Activated naive CD8-positive, alpha-beta T cell (primary cell): ENCODE results near the gene SKAP1.
A peak's percentile ranks its signal among the peaks of the same experiment; 100 is the strongest.

Experiments used
- H3K27ac Mint-ChIP-seq: one replicate; pipeline ENCODE4 v1.8.0; 2021; ENCODE audit warnings: mixed read lengths
- H3K27me3 Mint-ChIP-seq: one replicate; pipeline ENCODE4 v1.8.0; 2021; ENCODE audit warnings: mixed read lengths
- H3K36me3 Mint-ChIP-seq: one replicate; pipeline ENCODE4 v1.8.0; 2021; ENCODE audit warnings: mixed read lengths
- H3K4me1 Mint-ChIP-seq: one replicate; pipeline ENCODE4 v1.8.0; 2021; ENCODE audit warnings: low read depth, mixed read lengths
- H3K4me3 Mint-ChIP-seq: one replicate; pipeline ENCODE4 v1.8.0; 2021; ENCODE audit warnings: mild to moderate bottlenecking, mixed read lengths
- H3K9me3 Mint-ChIP-seq: one replicate; pipeline ENCODE4 v1.8.0; 2021; ENCODE audit warnings: low read depth, mixed read lengths

Gene SKAP1

DNA sequence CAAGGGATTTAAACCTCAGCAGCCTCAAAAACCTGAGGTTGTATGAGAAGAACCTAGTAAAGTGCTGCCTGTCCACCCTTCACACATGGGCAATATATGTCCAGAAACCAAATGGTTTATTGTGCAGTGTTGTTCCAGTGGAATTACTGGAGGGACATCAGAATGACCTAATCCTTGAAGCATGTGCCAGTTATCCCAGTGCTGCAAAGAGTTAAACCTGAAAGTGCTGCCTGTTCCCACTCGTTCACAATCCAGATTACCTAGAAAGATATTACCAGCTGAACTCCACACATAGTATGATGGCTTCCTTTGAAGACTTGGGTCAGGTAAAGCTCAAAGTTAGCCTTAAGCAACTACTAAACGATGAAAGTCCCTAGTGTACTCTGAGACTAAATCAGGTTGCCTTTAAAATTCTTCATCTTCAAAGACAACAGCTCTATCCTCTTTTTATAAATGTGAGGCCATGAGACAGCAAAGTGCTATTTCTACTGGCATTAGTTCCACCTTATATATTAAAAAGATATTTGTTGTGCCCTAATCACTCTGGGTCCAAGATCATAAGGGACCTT lies 189.4 kb downstream of the SKAP1 start:
- Mint-ChIP-seq H3K36me3 (peaks cover 13% of the 10 kb centered on the region), H3K27me3 (no peaks in the 10 kb centered on the region), H3K4me1 (peaks cover 88% of the 10 kb centered on the region), H3K27ac (peak overlapping the region; percentile 70), H3K9me3 (no peaks in the 10 kb centered on the region), H3K4me3 (no peak overlapping the region)

DNA sequence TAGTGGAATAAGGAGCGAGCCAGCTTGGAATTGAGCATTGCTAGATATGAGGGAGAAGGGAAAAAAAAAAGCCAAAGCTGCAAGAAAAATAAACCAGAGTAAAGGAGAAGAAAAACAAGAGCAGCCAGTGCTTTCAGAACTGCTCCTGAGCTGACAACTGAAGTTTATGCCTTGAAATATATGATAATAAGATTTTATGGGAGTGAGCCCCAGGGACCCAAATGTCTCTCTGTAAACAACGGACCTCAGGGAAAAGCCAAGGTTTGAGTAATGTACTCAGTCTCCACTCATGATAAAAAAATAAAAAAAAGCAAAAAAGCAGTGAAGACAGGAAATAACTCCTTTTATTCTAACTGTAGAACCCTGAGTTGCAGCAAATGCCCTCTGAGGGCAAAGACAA lies 189.9 kb downstream of the SKAP1 start:
- no peaks in the 10 kb centered on the region for H3K9me3 Mint-ChIP-seq
- H3K4me3 Mint-ChIP-seq = no peak overlapping the region
- peak overlapping the region; percentile 52 for H3K27ac Mint-ChIP-seq
- peaks cover 13% of the 10 kb centered on the region for H3K36me3 Mint-ChIP-seq
- no peaks in the 10 kb centered on the region for H3K27me3 Mint-ChIP-seq
- H3K4me1 Mint-ChIP-seq = peaks cover 83% of the 10 kb centered on the region

DNA sequence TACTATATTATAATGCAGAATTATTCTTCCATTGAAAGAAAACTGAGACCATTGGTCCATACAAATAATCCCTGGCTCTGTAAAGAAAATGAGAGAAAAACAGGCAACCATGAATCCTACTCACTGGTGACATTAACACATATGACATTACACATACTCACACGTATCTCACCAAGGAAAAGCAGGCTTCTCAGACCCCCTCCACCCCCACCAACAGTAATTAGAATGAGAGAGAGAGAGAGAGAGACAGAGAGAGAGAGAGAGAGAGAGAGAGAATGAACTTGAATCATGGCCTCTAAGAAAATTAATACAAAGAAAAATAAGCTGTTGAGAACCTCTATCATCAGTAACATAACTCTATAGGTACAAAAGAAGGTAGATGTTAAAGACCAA lies 190.4 kb downstream of the SKAP1 start:
- Mint-ChIP-seq H3K27me3 (no peaks in the 10 kb centered on the region), H3K4me3 (no peak overlapping the region), H3K9me3 (no peaks in the 10 kb centered on the region), H3K4me1 (peaks cover 78% of the 10 kb centered on the region), H3K27ac (no peak overlapping the region), H3K36me3 (peaks cover 15% of the 10 kb centered on the region)

DNA sequence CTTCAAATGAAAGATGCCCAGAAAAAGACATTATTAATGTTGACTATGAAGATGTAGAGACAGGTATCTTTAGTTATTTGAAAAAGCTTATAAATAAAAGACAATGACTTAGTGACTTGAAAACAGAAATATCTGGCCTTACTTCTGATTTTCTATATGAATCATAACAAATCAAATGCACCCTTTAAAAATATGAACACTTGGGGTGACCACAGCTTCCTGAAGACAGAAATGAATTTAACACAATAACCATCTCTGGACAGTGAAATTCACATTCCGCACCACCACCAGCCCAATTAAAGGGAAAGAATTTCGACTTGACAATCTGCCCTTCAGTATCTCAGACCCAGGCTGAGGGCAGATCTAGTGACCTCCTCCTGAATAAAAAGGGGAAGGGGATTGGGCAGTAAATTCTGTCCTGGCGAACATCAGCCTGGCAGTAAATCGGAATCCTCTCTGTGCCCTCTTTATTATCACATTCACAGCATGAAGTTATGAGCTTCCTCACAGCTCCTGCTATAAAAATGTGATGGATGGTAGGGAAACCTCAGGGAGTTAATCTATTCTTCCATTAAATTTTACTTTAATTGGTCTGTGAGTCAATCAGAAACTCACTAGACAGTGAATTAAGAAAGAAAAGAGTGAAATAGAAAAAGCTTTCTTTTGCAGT lies 190.9 kb downstream of the SKAP1 start:
- Mint-ChIP-seq H3K4me3 (no peak overlapping the region), H3K36me3 (peaks cover 15% of the 10 kb centered on the region), H3K4me1 (peaks cover 73% of the 10 kb centered on the region), H3K27ac (no peak overlapping the region), H3K9me3 (no peaks in the 10 kb centered on the region), H3K27me3 (no peaks in the 10 kb centered on the region)

DNA sequence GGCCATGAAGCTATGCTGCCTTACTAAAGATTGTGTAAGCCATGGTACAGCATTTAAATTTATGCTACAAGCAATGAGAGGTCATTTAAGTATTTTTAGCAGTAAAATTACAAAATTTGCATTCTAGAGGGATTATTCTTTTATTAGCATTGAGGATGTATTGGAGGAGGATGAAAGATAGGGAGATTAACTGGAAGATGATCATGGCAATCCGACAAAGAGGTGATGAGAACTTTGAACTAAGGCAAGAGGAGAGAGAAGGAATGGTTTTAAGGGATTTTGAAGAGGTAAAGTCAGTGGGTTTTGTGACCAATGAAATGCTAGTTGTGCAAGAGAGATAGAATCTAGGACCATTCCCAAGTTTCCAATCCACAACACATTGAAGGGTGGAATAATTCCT lies 192.6 kb downstream of the SKAP1 start:
- no peak overlapping the region for H3K4me3 Mint-ChIP-seq
- H3K36me3 Mint-ChIP-seq = peaks cover 19% of the 10 kb centered on the region
- peaks cover 58% of the 10 kb centered on the region for H3K4me1 Mint-ChIP-seq
- no peaks in the 10 kb centered on the region for H3K9me3 Mint-ChIP-seq
- H3K27me3 Mint-ChIP-seq = no peaks in the 10 kb centered on the region
- no peak overlapping the region for H3K27ac Mint-ChIP-seq

DNA sequence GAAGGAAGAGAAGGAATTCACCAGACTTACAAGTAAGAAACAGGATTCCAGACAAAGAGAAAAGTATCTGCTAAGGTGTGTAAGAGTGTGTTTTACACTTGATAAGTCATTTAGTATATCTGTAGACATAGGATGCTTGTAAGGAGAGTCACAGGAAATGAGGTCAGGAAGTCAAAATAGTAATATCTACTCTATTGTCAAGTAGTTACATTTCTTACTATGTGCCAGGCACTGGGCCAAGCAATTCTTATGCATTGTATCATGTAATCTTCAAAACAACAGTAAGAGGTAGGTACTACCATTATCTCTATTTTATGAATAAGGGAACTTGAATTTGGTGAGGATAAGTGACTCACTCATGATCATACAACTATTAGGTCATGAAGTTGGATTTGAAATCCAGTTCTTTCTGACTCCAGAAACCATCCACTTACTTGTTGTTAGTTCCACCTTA lies 193.3 kb downstream of the SKAP1 start:
- no peak overlapping the region for H3K4me3 Mint-ChIP-seq
- H3K9me3 Mint-ChIP-seq = no peaks in the 10 kb centered on the region
- peaks cover 50% of the 10 kb centered on the region for H3K4me1 Mint-ChIP-seq
- no peak overlapping the region for H3K27ac Mint-ChIP-seq
- H3K36me3 Mint-ChIP-seq = peaks cover 19% of the 10 kb centered on the region
- no peaks in the 10 kb centered on the region for H3K27me3 Mint-ChIP-seq

DNA sequence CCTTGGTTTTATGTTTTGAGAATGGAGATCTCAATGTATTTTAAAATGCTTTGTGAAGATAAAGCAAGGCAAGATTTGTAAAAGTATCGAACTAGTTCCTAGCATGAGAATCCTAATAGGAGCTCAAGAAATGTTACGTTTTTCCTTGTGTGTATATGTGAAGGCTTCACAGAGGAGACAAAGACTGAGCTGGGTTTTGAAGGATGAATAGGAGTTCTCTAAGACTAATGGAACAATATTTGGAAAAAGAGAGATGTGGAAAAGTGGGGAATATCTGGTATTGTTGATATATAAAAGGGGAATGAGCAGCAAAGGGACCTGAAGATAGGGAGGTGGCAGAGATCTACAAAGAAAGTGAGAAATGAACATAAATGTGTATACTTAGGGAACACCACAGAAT lies 195.1 kb downstream of the SKAP1 start:
- peaks cover 32% of the 10 kb centered on the region for H3K4me1 Mint-ChIP-seq
- no peak overlapping the region for H3K4me3 Mint-ChIP-seq
- H3K36me3 Mint-ChIP-seq = peaks cover 19% of the 10 kb centered on the region
- H3K27ac Mint-ChIP-seq = no peak overlapping the region
- no peaks in the 10 kb centered on the region for H3K9me3 Mint-ChIP-seq
- H3K27me3 Mint-ChIP-seq = no peaks in the 10 kb centered on the region

DNA sequence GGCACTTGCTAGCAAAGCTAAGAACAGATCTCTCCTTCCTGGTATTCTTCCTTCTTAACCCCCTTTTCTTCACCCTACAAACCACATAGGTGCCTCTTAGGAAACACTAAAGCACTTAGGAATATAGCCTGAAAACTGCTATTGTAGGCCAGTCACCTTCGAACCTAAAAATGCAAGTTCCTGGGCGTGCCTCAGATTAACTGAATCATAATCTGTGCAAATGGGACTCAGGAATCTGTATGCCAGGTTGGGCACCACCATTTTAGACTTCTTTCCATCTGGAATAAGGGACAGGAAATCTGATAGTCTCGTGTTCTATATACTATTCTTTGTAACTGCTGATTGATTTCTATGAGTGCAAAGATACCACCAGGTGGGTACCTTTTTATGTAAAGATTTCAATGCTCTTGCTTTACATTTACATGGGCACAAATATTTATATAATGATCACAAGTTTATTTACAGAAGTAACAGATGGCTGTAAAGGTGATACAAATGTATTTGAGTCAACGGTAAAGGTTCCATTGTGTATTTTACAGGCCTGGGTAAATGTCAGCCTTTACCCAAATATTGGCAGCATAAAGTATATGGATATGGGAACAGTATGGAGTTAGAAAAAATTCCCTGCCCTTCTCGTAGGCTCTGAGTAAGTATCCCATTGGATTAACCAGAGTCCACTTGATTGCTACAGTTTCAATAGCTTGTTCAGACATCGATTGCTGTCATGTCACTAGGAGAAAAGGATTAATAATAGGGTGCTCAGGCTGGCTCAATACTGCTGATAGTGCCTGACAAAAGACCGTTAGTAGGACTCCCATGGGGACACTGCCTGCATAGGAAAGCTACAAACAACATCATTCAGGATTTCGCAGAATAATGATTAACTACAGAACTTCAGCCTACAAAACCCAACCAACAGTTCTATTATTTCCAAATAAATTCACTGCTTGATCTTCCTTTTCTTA lies 197.7 kb downstream of the SKAP1 start:
- H3K36me3 Mint-ChIP-seq = peaks cover 15% of the 10 kb centered on the region
- no peaks in the 10 kb centered on the region for H3K9me3 Mint-ChIP-seq
- H3K27ac Mint-ChIP-seq = no peak overlapping the region
- H3K4me3 Mint-ChIP-seq = no peak overlapping the region
- H3K4me1 Mint-ChIP-seq = peaks cover 14% of the 10 kb centered on the region
- no peaks in the 10 kb centered on the region for H3K27me3 Mint-ChIP-seq

DNA sequence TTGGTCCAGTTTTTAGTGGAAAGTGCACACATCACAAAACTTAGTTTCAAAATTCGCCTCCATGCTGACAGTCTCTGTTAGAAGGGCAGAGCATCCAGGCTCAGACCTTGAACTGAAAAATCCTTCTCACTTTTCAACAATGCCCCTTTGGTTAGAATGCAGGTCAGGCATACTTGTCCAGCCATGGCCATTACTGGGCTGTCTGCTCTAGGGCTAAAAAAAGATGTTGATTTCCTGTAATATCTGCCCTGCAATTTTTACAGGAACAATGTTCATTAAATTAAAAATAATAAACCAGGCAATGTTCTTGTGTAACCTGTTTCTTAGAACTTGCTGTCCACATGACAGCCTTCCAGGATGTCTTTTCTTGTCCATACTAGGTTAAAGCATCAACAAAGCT lies 200.1 kb downstream of the SKAP1 start:
- H3K36me3 Mint-ChIP-seq = peaks cover 5% of the 10 kb centered on the region
- H3K9me3 Mint-ChIP-seq = no peaks in the 10 kb centered on the region
- H3K27me3 Mint-ChIP-seq = no peaks in the 10 kb centered on the region
- H3K27ac Mint-ChIP-seq = no peak overlapping the region
- peaks cover 6% of the 10 kb centered on the region for H3K4me1 Mint-ChIP-seq
- no peak overlapping the region for H3K4me3 Mint-ChIP-seq

DNA sequence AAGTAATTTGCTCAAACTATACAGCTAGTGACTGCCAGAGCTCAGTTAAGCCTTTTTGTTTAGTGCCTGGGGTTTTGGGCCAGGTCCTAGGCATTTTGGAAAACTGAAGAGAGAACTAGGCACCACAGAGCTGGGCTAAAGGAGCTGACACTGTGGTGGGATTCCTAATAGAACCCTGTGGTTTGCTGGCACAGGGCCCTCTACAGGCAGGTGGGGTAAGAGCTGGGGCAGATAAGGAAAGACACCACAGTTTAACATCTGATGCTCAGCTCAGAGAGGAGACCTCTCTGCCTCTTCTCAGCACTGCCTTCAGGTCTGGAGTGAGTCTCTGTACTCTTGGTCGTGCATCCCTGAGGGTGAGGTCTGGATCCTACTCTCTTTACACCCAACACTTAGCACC lies 201.3 kb downstream of the SKAP1 start:
- H3K4me1 Mint-ChIP-seq = peaks cover 14% of the 10 kb centered on the region
- no peak overlapping the region for H3K27ac Mint-ChIP-seq
- H3K4me3 Mint-ChIP-seq = no peak overlapping the region
- peaks cover 4% of the 10 kb centered on the region for H3K36me3 Mint-ChIP-seq
- H3K9me3 Mint-ChIP-seq = no peaks in the 10 kb centered on the region
- no peaks in the 10 kb centered on the region for H3K27me3 Mint-ChIP-seq

DNA sequence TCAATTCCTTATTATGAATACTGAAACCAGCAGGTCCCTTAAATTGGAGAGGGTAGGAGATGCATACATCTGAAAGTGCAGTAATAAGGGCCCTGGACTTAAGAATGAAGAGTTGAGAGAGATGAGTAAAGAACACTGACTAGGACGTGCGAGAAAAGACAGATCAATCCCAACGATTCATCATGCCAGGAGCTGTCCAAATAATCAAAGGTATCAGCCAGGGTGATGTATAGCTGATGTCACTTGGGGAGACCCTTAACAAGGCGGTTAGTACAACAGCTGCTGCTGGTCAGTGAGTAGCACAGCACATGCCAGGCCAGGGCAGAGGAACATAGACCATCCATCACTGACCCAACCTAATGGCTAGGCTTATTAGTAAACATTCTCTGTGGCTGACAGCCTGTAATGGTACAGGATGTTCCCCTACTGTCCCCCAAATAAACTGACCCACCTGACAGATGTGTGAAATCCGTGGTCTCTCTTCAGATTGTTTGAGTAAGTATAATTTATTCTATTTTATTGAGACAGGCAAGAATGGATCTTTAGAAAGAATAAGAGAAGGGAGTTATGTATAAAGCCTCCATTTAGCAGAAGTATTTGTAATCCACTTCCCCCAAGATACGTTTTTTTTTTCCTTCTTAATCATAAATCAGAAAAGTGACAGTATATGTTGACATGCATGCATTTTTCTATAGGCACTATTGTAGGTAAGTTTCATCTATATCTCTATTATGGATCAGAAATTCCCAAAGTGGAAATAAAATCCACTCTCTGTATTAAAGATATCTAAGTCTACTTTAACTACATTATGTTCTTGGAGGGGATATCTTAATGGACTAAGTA lies 204.1 kb downstream of the SKAP1 start:
- H3K4me3 Mint-ChIP-seq = no peak overlapping the region
- H3K27ac Mint-ChIP-seq = no peak overlapping the region
- no peaks in the 10 kb centered on the region for H3K27me3 Mint-ChIP-seq
- H3K4me1 Mint-ChIP-seq = peaks cover 23% of the 10 kb centered on the region
- no peaks in the 10 kb centered on the region for H3K9me3 Mint-ChIP-seq
- no peaks in the 10 kb centered on the region for H3K36me3 Mint-ChIP-seq

DNA sequence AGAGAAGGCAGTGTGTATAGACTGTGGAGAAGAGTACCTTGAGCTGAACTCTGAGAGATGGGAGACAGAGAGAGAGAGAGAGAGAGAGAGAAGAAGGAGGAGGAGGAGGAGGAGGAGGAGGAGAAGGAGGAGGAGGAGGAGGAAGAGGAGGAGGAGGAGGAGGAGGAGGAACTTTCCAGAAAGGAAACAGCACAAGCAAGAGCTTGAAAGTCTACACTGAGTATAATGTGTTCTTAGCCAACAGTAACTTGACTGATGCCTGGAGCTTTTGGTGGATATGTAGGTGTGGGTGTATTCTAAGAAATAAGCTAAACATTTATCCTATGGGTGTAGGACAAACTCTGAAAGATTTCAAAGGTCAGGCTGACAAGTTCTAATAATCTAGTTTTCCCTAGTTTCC lies 206.1 kb downstream of the SKAP1 start:
- Mint-ChIP-seq H3K36me3 (peaks cover 2% of the 10 kb centered on the region), H3K27ac (no peak overlapping the region), H3K4me1 (peaks cover 24% of the 10 kb centered on the region), H3K9me3 (no peaks in the 10 kb centered on the region), H3K27me3 (no peaks in the 10 kb centered on the region), H3K4me3 (no peak overlapping the region)

DNA sequence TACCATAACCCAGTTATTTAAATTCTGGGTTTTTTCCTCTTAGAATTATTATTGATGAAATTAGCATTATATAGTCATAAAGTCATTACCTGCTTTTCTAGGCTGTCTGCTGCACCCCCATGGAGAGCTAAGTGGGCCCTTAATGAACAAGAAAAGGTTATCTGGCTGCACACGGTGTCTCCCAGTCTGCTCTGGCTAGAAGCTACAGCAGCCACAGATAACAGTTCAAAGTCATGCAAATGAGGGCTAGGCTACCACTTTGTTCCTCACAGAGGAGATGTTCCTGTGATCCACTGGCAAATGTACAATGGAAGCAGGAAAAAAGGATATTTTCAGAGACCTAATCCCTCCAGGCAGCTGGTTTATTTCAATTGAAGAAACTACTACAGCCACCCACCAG lies 210.4 kb downstream of the SKAP1 start:
- Mint-ChIP-seq H3K36me3 (peaks cover 2% of the 10 kb centered on the region), H3K4me1 (peaks cover 16% of the 10 kb centered on the region), H3K27ac (no peak overlapping the region), H3K9me3 (no peaks in the 10 kb centered on the region), H3K4me3 (no peak overlapping the region), H3K27me3 (no peaks in the 10 kb centered on the region)

DNA sequence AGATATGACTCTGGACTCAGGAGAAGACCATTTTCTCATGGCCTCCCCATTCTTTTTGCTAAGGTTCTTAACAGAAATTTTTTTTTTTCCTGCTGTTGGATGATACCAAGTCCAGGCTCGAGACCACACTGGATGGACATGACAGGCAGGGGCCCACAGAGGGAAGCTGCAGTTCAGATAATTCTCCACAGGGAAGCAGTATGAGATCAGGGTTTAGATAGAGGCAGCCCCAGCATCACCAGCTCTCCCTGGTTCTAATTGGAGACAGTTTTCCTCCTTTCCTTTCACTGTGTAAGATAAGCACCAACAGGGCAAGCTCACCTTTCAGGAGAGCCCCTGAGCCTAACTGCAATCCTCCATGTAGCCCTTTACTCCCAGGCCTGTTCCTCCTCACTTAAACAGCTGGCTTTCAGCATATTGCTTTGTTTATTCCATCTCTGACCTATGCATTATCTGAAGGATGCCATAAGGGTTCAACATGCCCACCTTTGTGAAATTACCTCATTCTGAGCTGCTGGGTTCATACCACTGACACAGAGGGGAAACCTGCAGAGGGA lies 214.4 kb downstream of the SKAP1 start:
- no peaks in the 10 kb centered on the region for H3K9me3 Mint-ChIP-seq
- no peaks in the 10 kb centered on the region for H3K27me3 Mint-ChIP-seq
- no peak overlapping the region for H3K4me3 Mint-ChIP-seq
- peaks cover 2% of the 10 kb centered on the region for H3K36me3 Mint-ChIP-seq
- H3K4me1 Mint-ChIP-seq = no peaks in the 10 kb centered on the region
- H3K27ac Mint-ChIP-seq = no peak overlapping the region
